GM23248 (cell line): ENCODE measurements around the gene CNOT6.

Experiments
- EZH2 ChIP-seq: fragments of 200-600 bp; sonication (generic); IDR thresholded peaks from 2 replicates; pipeline ENCODE4 v1.6.1; 2018; ENCODE audit warnings: antibody characterized with exemption, mild to moderate bottlenecking; ENCODE audit not compliant: insufficient read depth, poor library complexity, severe bottlenecking
- EZH2phosphoT487 ChIP-seq: fragments of 200-600 bp; sonication (generic); IDR thresholded peaks from 2 replicates; pipeline ENCODE4 v1.6.1; 2018; ENCODE audit warnings: antibody characterized with exemption, moderate library complexity, mild to moderate bottlenecking, low read depth; ENCODE audit not compliant: insufficient read depth

DNA sequence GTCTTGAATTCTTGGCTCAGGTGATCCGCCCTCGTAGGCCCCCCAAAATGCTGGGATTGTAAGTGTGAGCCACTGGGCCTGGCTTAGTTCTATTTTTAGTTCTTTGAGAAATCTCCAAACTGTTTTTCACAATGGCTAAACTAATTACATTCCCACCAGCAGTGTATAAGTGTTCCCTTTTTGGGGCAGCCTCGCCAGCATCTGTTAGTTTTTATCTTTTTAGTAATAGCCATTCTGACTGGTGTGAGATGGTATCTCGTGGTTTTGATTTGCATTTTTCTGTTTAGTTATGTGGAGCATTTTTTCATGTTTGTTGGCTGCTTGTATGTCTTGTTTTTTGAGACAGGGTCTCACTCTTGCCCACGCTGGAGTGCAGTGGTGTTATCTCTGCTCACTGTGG is 28.2 kb downstream of the CNOT6 start:
- no peak for TF ChIP-seq EZH2
- TF ChIP-seq EZH2phosphoT487, result no peak
